ENCODE measurements around the gene SPDYE4.
A peak's percentile ranks its signal among the peaks of the same experiment; 100 is the strongest.

Gene SPDYE4

GRCh38 chr17:8755590-8756255 is 2.6 kb downstream of the SPDYE4 start:
- Histone ChIP-seq H3K4me1 (ENCODE audit: control insufficient read depth, low read length) (no peaks in the 10 kb centered on the region), H3K9me2 (replicated peaks; ENCODE audit: control insufficient read depth, low read length) (no peaks in the 10 kb centered on the region), H3K79me2 (ENCODE audit: control insufficient read depth, low read length) (no peaks in the 10 kb centered on the region), H4K20me1 (ENCODE audit: control insufficient read depth, insufficient read depth, low read depth, low read length) (no peaks in the 10 kb centered on the region), H3F3A (ENCODE audit: control insufficient read depth, insufficient read depth) (no peaks in the 10 kb centered on the region), H3K27ac (ENCODE audit: low read depth, low read length) (no peak overlapping the region), H3K36me3 (ENCODE audit: control insufficient read depth, low read length) (no peaks in the 10 kb centered on the region), H3K4me3 (ENCODE audit: low read length) (no peak overlapping the region), H3K27me3 (ENCODE audit: control insufficient read depth, low read length) (peaks cover 10% of the 10 kb centered on the region; the same call in 1 of the 2 replicates), H3K4me2 (ENCODE audit: low read length) (no peak overlapping the region), H3K9me3 (ENCODE audit: control insufficient read depth, insufficient read depth, low read length) (no peaks in the 10 kb centered on the region)
- TF ChIP-seq EZH2phosphoT487 (IDR thresholded peaks at IDR 0.05; ENCODE audit: borderline replicate concordance, low read length) (no peak), CTCF (IDR thresholded peaks at IDR 0.05; ENCODE audit: low read depth, low read length, poor library complexity, severe bottlenecking) (no peak)

GRCh38 chr17:8754890-8755289 is 3.5 kb downstream of the SPDYE4 start:
- no peaks in the 10 kb centered on the region for H3K4me1 ChIP-seq (ENCODE audit: control insufficient read depth, low read length)

GRCh38 chr17:8753976-8754440 is 4.3 kb downstream of the SPDYE4 start:
- H3K4me2 ChIP-seq (ENCODE audit: low read length): no peak overlapping the region
- TF ChIP-seq EZH2phosphoT487 (IDR thresholded peaks at IDR 0.05; ENCODE audit: borderline replicate concordance, low read length) (no peak), CTCF (IDR thresholded peaks at IDR 0.05; ENCODE audit: low read depth, low read length, poor library complexity, severe bottlenecking) (peak; percentile 63)
- peaks cover 8% of the 10 kb centered on the region; the same call in 1 of the 2 replicates for H3K27me3 ChIP-seq (ENCODE audit: control insufficient read depth, low read length)

More at GRCh38 chr17:8754890-8755289, 3.5 kb downstream of the SPDYE4 start:
- Histone ChIP-seq H3K36me3 (ENCODE audit: control insufficient read depth, low read length) (no peaks in the 10 kb centered on the region), H3K27me3 (ENCODE audit: control insufficient read depth, low read length) (peaks cover 11% of the 10 kb centered on the region; the same call in 1 of the 2 replicates), H3K79me2 (ENCODE audit: control insufficient read depth, low read length) (no peaks in the 10 kb centered on the region), H4K20me1 (ENCODE audit: control insufficient read depth, insufficient read depth, low read depth, low read length) (no peaks in the 10 kb centered on the region), H3K4me2 (ENCODE audit: low read length) (no peak overlapping the region), H3F3A (ENCODE audit: control insufficient read depth, insufficient read depth) (no peaks in the 10 kb centered on the region), H3K9me2 (replicated peaks; ENCODE audit: control insufficient read depth, low read length) (no peaks in the 10 kb centered on the region), H3K4me3 (ENCODE audit: low read length) (no peak overlapping the region), H3K9me3 (ENCODE audit: control insufficient read depth, insufficient read depth, low read length) (no peaks in the 10 kb centered on the region), H3K27ac (ENCODE audit: low read depth, low read length) (no peak overlapping the region)
- TF ChIP-seq EZH2phosphoT487 (IDR thresholded peaks at IDR 0.05; ENCODE audit: borderline replicate concordance, low read length) (no peak), CTCF (IDR thresholded peaks at IDR 0.05; ENCODE audit: low read depth, low read length, poor library complexity, severe bottlenecking) (no peak)

More at GRCh38 chr17:8753976-8754440, 4.3 kb downstream of the SPDYE4 start:
- Histone ChIP-seq H3K36me3 (ENCODE audit: control insufficient read depth, low read length) (no peaks in the 10 kb centered on the region), H3F3A (ENCODE audit: control insufficient read depth, insufficient read depth) (no peaks in the 10 kb centered on the region), H3K4me1 (ENCODE audit: control insufficient read depth, low read length) (no peaks in the 10 kb centered on the region), H3K27ac (ENCODE audit: low read depth, low read length) (no peak overlapping the region), H4K20me1 (ENCODE audit: control insufficient read depth, insufficient read depth, low read depth, low read length) (no peaks in the 10 kb centered on the region), H3K79me2 (ENCODE audit: control insufficient read depth, low read length) (no peaks in the 10 kb centered on the region), H3K9me3 (ENCODE audit: control insufficient read depth, insufficient read depth, low read length) (no peaks in the 10 kb centered on the region), H3K9me2 (replicated peaks; ENCODE audit: control insufficient read depth, low read length) (no peaks in the 10 kb centered on the region), H3K4me3 (ENCODE audit: low read length) (no peak overlapping the region)

All from DOHH2 (cell line).